Astrocyte (in vitro differentiated cells and primary cell): ENCODE measurements around the gene TWF2.

Source experiments
- CTCF ChIP-seq: IDR thresholded peaks from 2 replicates; pipeline ENCODE4 v1.5.1; 2011; ENCODE audit warnings: low read depth, mild to moderate bottlenecking, inconsistent platforms, low read length, moderate library complexity; ENCODE audit not compliant: insufficient read depth
- EZH2 ChIP-seq: IDR thresholded peaks from 2 replicates; pipeline ENCODE4 v1.6.1; 2012; ENCODE audit warnings: mild to moderate bottlenecking, low read length, inconsistent platforms; ENCODE audit not compliant: insufficient read depth

GRCh38 chr3:52226229-52226817 lies 12.6 kb downstream of the TWF2 start:
- no peak for TF ChIP-seq CTCF
- TF ChIP-seq EZH2 = no peak
